NOMO-1 (cell line): ENCODE data around the gene APOL4.
A peak's percentile ranks its signal among the peaks of the same experiment; 100 is the strongest.

Source experiments
- DNase-seq, 2 experiments: peaks; one replicate each; lab custom pipeline; 2025; ENCODE audit not compliant: unreplicated experiment in 2 of 2; lab: John Stamatoyannopoulos, UW

APOL4 gene

GRCh38 chr22:36201630-36202319, at the start of gene APOL4:
Gene APOL4, minus strand, starts transcription at chr22:36201809. Its CDS starts 75 bp downstream, at chr22:36201734.
- no peak for DNase-seq

- peak in 1 of 2 experiments; percentile 15 for DNase-seq
Observed at GRCh38 chr22:36250292-36250960, 48.8 kb upstream of the APOL4 start.

GRCh38 chr22:36249160-36249559, 47.6 kb upstream of the APOL4 start:
- DNase-seq = no peak

GRCh38 chr22:36247955-36248354, 46.3 kb upstream of the APOL4 start:
- no peak for DNase-seq

DNA sequence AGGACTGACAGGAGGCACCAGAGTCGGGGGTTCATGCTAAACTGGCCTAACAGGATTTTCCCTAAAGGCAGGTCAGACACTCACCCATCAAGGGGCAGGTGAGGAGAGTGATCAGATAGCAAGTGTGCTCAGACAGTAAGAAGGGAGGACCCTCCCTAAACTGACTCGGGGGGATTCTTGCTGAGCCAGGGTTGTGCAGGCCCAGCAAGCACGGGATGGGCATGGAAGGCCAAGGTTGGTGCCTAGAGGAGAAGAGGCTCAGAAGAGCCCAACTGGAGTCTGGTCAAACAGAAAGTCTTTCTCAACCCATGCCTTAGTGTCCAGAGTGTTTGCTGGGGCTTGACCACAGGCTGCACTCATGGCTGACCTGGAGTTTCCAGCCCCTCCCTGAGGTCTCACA, 45.1 kb upstream of the APOL4 start:
- DNase-seq = no peak

GRCh38 chr22:36245805-36246356, 44.3 kb upstream of the APOL4 start:
- no peak for DNase-seq

- DNase-seq = no peak
Observed at GRCh38 chr22:36244522-36245391, 43.1 kb upstream of the APOL4 start.

- DNase-seq = no peak
Observed at GRCh38 chr22:36243986-36244385, 42.4 kb upstream of the APOL4 start.

GRCh38 chr22:36239401-36240171, 38.0 kb upstream of the APOL4 start, which contains the start of gene APOL2:
Gene APOL2, minus strand, starts transcription at chr22:36239527. Its CDS starts 6,365 bp downstream, at chr22:36233162.
- peak; percentile 84 to 95 for DNase-seq

DNA sequence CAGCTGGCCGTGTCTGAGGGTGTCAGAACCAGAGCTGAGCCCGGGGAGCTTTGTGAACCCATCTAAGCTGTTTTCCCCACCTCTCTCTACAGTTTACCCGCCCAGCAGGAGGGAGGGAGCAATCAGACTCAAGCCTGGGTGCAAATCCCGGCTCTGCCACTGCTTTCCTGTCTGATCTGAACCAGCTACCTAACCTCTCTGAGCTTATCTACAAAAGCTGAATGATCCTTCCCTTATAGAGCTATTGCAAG, 37.5 kb upstream of the APOL4 start:
- DNase-seq = no peak

- no peak for DNase-seq
Observed at GRCh38 chr22:36238373-36239149, 37.0 kb upstream of the APOL4 start.

DNA sequence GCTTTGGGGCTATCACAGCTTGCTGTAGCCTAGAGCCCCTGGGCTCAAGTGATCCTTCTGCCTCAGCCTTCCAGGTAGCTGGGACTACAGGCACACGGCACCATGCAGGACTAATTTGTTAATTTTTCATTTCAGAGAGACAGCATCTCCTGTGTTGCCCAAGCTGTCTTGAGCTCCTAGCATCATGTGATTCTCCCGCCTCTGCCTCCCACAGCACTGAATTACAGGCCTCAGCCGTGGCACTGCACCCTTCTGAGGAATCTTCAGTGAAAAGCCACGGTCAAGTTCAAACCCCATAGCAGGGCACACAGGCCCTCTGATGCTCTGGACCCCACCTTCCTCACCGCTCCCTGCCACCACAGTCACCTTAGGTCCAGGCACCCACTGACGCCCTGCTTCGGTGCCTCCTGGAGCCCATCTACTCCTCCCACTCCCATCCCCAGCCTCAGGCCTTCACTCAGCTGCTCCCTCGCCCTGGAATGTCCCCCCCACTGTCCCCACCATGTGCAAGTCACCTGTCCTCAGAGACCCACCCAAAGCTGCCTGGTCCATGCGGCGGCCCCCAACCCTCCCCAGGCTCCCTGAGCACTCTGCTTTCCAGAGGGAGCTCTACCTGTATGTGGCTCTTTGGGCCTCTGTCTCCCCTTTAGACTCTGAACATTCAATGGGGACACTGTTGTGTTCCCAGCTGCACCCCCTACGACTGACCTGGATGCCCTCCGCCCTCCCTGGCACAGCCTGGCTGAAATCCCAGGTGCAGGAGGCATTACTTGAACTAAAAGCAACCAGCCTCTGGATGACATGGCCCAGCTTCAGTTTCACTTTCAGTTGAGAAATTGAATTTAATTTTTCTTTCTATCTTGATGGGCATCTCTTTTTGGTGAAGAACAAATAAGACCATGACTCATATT, 36.1 kb upstream of the APOL4 start:
- DNase-seq = no peak

DNA sequence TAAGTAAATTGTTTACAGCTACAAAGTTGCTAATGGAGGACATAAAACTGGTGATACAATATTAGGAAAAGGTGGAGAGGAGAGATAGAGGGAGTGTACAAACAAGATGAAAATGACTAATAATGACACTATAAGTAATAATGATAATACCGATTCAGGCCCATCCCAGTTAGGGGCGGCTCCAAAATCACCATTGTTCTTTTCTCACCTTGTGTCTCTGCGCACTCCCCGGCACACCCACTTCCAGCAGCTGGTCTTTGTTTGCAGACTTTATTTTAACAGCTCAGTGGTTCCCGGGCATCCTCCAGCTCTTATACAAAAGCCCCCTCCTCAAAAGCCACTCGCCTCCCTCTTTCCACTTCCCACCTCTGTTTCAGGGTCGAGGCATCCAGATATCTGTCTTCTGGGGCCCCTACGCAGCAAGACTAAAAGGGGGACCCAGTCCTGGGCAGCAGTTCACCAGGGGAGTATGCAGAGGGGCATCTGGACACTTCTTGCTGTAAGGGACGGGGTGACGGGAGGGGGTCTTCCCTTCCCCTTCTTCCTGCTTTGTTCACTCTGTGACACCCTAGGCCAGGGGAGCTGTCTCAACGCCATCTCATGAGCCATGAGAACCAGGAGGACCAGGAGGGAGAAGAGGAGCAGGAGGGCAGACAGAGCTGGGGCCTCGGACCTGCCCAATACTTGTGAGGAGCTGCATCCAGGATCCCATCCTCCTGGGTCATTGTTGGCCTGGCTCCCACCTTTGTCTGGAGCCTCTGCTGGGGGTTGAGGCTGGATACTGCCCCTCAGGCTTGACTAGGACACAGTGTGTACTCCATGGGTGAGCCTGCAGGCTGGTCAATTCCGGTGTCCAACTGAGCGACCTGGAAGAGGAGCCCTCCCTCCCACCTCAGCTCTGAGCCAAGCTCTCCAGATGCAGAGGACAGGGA, 35.0 kb upstream of the APOL4 start:
- no peak for DNase-seq

- DNase-seq = no peak
Observed at GRCh38 chr22:36235585-36235984, 34.0 kb upstream of the APOL4 start.

DNA sequence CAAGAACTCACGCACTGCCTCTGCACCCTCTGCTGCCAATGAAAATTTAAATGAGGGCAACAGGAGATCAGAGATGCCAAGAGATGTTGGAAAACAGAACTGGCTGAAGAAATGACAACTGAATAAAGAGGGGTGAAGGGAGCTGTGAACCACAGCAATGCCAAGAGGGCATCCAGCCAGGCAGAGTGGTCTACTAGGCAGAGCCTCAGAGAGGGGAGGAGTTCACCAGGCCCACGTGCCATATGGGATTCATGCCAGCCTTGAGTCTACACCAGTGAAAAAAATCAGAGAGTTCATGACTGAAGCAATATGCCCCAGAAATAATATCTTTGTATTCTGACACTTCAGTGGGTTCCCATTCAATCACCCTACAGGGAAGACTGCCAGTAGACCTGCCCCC, 33.3 kb upstream of the APOL4 start:
- DNase-seq = no peak

DNA sequence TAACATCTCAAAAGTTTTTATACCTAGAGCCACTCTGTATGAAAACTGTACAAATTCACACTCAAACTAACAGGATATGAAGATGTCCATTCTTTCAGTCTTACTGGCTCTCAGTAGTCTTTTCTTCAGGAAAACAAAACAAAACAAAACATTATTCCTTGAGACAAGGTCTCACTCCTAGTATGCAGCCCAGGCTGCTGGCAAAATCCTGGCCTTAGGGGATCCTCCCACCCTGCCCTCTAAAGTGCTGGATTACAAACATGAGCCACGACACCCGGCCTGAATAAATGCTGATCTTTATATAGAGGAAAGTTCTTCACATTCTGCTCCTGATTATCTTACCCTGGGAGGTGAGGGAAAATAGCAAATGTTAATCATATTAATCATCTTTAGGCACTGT, 32.6 kb upstream of the APOL4 start:
- no peak for DNase-seq

DNA sequence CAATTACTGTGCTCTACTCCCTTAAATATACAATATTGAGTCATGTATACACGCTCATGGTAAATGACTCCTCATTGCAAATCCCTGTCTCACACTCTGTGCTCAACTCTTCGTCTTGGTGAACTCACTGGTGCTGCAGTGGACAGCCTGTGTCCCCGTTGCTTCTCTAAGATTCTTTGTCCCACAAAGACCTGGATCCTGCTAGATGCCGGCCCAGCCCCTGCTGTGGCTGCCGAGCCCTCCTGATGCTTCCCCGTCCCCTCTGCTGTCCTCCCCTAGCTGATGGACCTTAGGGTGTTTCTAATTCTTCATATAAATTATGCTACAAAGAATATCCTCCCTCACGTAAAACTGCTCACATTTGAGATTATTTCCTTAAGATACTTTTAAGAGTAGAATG, 32.2 kb upstream of the APOL4 start:
- DNase-seq = no peak
